K562 (cell line): ENCODE results near the gene CDC123. TPM values are rescaled to one million over a fixed set of nuclear protein-coding genes. Genes with fewer than 3 reads are reported as not detected.

Source experiments
- ATAC-seq: fragments of 200-7000 bp; cut with Tn5 transposase; 3 replicates; pipeline ENCODE4 v1.9.1; 2020; ENCODE audit warnings: moderate library complexity
- BruUV-seq: library from RNA; stranded (reverse); fragments of 400-500 nt; replicated peaks from 2 replicates; lab custom pipeline; 2021; lab: Mats Ljungman, UMichigan
- CTCF ChIA-PET: fragments of 300-600 bp; formaldehyde crosslinking; extraction: SDS; loops from one replicate; lab custom pipeline; 2021; ENCODE audit warnings: low intra/inter-chr PET ratio; lab: Yijun Ruan, JAX
- POLR2A ChIA-PET: fragments of 300-600, 350-650 bp; sonication (Branson Sonifier 250); formaldehyde crosslinking; extraction: SDS; loops from one replicate; lab custom pipeline; 2021; ENCODE audit warnings: antibody characterized with exemption, inconsistent platforms; lab: Yijun Ruan, JAX
- DNase-seq, 4 experiments: peaks; one replicate each; pipeline versions ENCODE4 v3.0.0 to v3.0.0-alpha.2; 2011 to 2018; ENCODE audit warnings: low spot score in 3 of 4, mixed read lengths in 3 of 4; ENCODE audit errors: extremely low read depth in 1 of 4
- FAIRE-seq: peaks from 2 replicates; lab custom pipeline; 2011; peaks lifted over from hg19 to GRCh38; lab: Jason Lieb, UNC
- H2AFZ ChIP-seq: 2 replicates; pipeline ENCODE4 v1.6.0; 2011; ENCODE audit warnings: low read depth, low read length, control low read depth, inconsistent platforms
- H3K27ac ChIP-seq: fragments of 200-600 bp; 3 replicates; pipeline ENCODE4 v1.8.0; 2011; ENCODE audit warnings: low read depth, mild to moderate bottlenecking, control low read depth, inconsistent platforms, low read length, moderate library complexity, mixed read lengths; ENCODE audit errors: extremely low read depth
- H3K27me3 ChIP-seq, 2 experiments: fragments of 300-600 bp in 1 of 2; 2 replicates in 1 of 2; 3 replicates in 1 of 2; pipeline versions ENCODE4 v1.6.0 to v1.8.0; 2011; ENCODE audit warnings: inconsistent platforms in 2 of 2, low read length in 2 of 2, mild to moderate bottlenecking in 1 of 2, mixed read lengths in 1 of 2, moderate library complexity in 1 of 2; ENCODE audit not compliant: control insufficient read depth in 2 of 2, insufficient read depth in 2 of 2
- H3K36me3 ChIP-seq: fragments of 300-600 bp; 3 replicates; pipeline ENCODE4 v1.8.0; 2011; ENCODE audit warnings: mild to moderate bottlenecking, low read length, inconsistent platforms; ENCODE audit not compliant: control insufficient read depth, insufficient read depth
- H3K4me1 ChIP-seq, 2 experiments: fragments of 200-600 bp in 1 of 2; replicated peaks in 1 of 2; 2 replicates in 1 of 2; 3 replicates in 1 of 2; pipeline versions ENCODE4 v1.5.1 to v1.8.0; 2011; ENCODE audit warnings: inconsistent platforms in 2 of 2, low read length in 2 of 2, mild to moderate bottlenecking in 1 of 2, mixed read lengths in 1 of 2, moderate library complexity in 1 of 2; ENCODE audit not compliant: control insufficient read depth in 2 of 2, insufficient read depth in 2 of 2
- H3K4me2 ChIP-seq: 2 replicates; pipeline ENCODE4 v1.6.1; 2011; ENCODE audit warnings: low read length, control low read depth, inconsistent platforms, mixed read lengths; ENCODE audit not compliant: insufficient read depth
- H3K4me3 ChIP-seq: fragments of 200-600 bp; sonication (generic), shearing (Covaris generic); 2 replicates; pipeline ENCODE4 v1.5.1; 2016; ENCODE audit warnings: control low read depth, inconsistent platforms
- H3K79me2 ChIP-seq: fragments of 200-600 bp; 3 replicates; pipeline ENCODE4 v1.8.0; 2011; ENCODE audit warnings: low read length, inconsistent platforms; ENCODE audit not compliant: control insufficient read depth, insufficient read depth
- H3K9ac ChIP-seq, 2 experiments: 2 replicates each; pipeline versions ENCODE4 v1.6.0 to v1.6.1; 2011; ENCODE audit warnings: low read depth in 2 of 2, low read length in 2 of 2, control low read depth in 1 of 2, inconsistent platforms in 1 of 2, mild to moderate bottlenecking in 1 of 2, mixed read lengths in 1 of 2; ENCODE audit not compliant: insufficient read depth in 1 of 2
- H3K9me1 ChIP-seq: one replicate; pipeline ENCODE4 v1.6.0; 2011; ENCODE audit warnings: inconsistent platforms, mild to moderate bottlenecking, low read length, moderate library complexity; ENCODE audit not compliant: control insufficient read depth, insufficient read depth
- H3K9me3 ChIP-seq: replicated peaks from 2 replicates; pipeline ENCODE4 v1.5.1; 2011; ENCODE audit warnings: low read depth, low read length, inconsistent platforms; ENCODE audit not compliant: control insufficient read depth, insufficient read depth
- H4K20me1 ChIP-seq: replicated peaks from 2 replicates; pipeline ENCODE4 v1.6.1; 2011; ENCODE audit warnings: low read length, inconsistent platforms, mixed read lengths; ENCODE audit not compliant: control insufficient read depth, insufficient read depth
- ARID2 ChIP-seq: fragments of 450-650 bp; IDR thresholded peaks from 2 replicates; pipeline ENCODE4 v1.6.1; 2017; ENCODE audit warnings: antibody characterized with exemption, mild to moderate bottlenecking
- ELF2 ChIP-seq: fragments of 250-450 bp; sonication (Bioruptor Pico); IDR thresholded peaks from 2 replicates; pipeline ENCODE4 v1.5.0; 2021; ENCODE audit warnings: mild to moderate bottlenecking
- ETV1 ChIP-seq: fragments of 450-650 bp; conservative IDR thresholded peaks from 2 replicates; pipeline ENCODE4 v1.6.1; 2016; ENCODE audit warnings: missing genetic modification characterization, control low read depth, low read depth, missing compliant biosample characterization
- GATAD2A ChIP-seq: fragments of 450-650 bp; IDR thresholded peaks from 2 replicates; pipeline ENCODE4 v1.6.1; 2017
- NFATC3 ChIP-seq: fragments of 450-650 bp; IDR thresholded peaks from 2 replicates; pipeline ENCODE4 v1.6.1; 2017; ENCODE audit warnings: mild to moderate bottlenecking
- POLR2G ChIP-seq: fragments of 200-400 bp; formaldehyde crosslinking; IDR thresholded peaks from 2 replicates; pipeline ENCODE4 v1.6.1; 2017; ENCODE audit warnings: low read depth, mild to moderate bottlenecking, antibody characterized with exemption, low read length, moderate library complexity
- SMARCA4 ChIP-seq: fragments of 450-650 bp; IDR thresholded peaks from 2 replicates; pipeline ENCODE4 v1.6.1; 2016
- SMARCB1 ChIP-seq: IDR thresholded peaks from 2 replicates; pipeline ENCODE4 v1.6.1; 2011; ENCODE audit warnings: improper control_type of control experiment, low read depth; ENCODE audit not compliant: insufficient read length
- THAP7 ChIP-seq: fragments of 250-450 bp; sonication (Bioruptor Pico); IDR thresholded peaks from 2 replicates; pipeline ENCODE4 v1.5.0; 2021
- TOE1 ChIP-seq, 2 experiments: fragments of 450-650 bp in 1 of 2; sonication (generic) in 1 of 2; formaldehyde crosslinking in 1 of 2; IDR thresholded peaks; 2 replicates each; pipeline versions ENCODE4 v1.7.1 to v1.8.0; 2016 to 2022; ENCODE audit warnings: borderline replicate concordance in 2 of 2, mild to moderate bottlenecking in 2 of 2, antibody characterized with exemption in 1 of 2, inconsistent platforms in 1 of 2, low read depth in 1 of 2, missing genetic modification reagents in 1 of 2, moderate library complexity in 1 of 2
- ZC3H8 ChIP-seq: fragments of 450-650 bp; IDR thresholded peaks from 2 replicates; pipeline ENCODE4 v1.6.1; 2017
- ZNF668 ChIP-seq: fragments of 250-450 bp; sonication (Bioruptor Pico); IDR thresholded peaks from 2 replicates; pipeline ENCODE4 v1.8.0; 2022; ENCODE audit warnings: mild to moderate bottlenecking, inconsistent platforms
- WGBS: fragments of 100-300 bp; shearing (Covaris generic); methylation state at CpG from one replicate; pipeline ENCODE4 v1.1.6; 2016; ENCODE audit warnings: low coverage, mixed read lengths; ENCODE audit not compliant: insufficient coverage; ENCODE audit errors: missing lambda C conversion rate; 5-methylcytosine and 5-hydroxymethylcytosine counted together
- in situ Hi-C: fragments of 300-500 bp; cut with MboI; formaldehyde crosslinking; loops from 4 replicates; pipeline ENCODE4 v1.15.0; 2018; ENCODE audit warnings: inconsistent platforms, mixed read lengths
- intact Hi-C: fragments of 100-400 bp; cut with micrococcal nuclease; formaldehyde crosslinking; loops from 2 replicates; pipeline ENCODE4 v1.14.2; 2022
- polyA plus RNA-seq, 8 experiments: library from polyadenylated mRNA; depleted of rRNA in 4 of 8; stranded (reverse) in 5 of 8; unstranded in 3 of 8; fragments of >200 nt; fragmentation: Nextera tagmentation in 2 of 8; fragmentation: Illumina TruSeq in 1 of 8; extraction: Ambion mirVana in 2 of 8; extraction: Trizol in 1 of 8; gene quantifications; 2 replicates each; pipeline versions ENCODE4 v1.2.1 to v1.2.3, GENCODE V29; 2011 to 2014; ENCODE audit warnings: inconsistent platforms in 1 of 8, missing spikeins in 1 of 8
- total RNA-seq, 7 experiments: library from RNA; depleted of rRNA in 6 of 7; stranded (reverse); fragments of >200 nt in 6 of 7; fragmentation: Illumina TruSeq in 2 of 7; extraction: Trizol in 2 of 7; gene quantifications; 2 replicates each; pipeline versions ENCODE4 v1.2.1 to v1.2.3, GENCODE V29; 2011 to 2021; ENCODE audit warnings: low replicate concordance in 1 of 7
- TF ChIP-seq, protein P1 (sequence below): fragments of 250-450 bp; sonication (Bioruptor Pico); IDR thresholded peaks from 2 replicates; pipeline ENCODE4 v1.4.0; 2020; ENCODE audit warnings: mild to moderate bottlenecking, moderate library complexity

Gene CDC123
- total and polyA plus RNA-seq, 9 of the 15 experiments (the other 6 are each of a cell fraction or from before 2014, with no cell fraction given) = 137 to 288 (median 175) TPM

DNA sequence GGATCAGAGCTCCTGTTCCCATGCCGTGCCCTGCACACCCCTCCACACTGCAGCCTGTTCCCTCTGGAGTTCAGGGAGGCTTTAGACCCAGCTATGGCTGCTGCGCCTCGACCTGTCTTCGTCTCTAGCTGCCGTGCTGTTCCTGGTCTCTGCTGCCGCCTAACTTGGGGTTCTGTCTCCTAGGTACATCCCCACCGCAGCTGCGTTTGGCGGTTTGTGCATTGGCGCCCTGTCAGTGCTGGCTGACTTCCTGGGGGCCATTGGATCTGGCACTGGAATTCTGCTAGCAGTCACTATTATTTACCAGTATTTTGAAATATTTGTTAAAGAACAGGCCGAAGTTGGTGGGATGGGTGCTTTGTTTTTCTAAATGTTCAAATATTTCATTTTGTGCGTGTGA is 31.9 kb upstream of the CDC123 start:
- CTCF ChIA-PET = no interaction called here
- no peak overlapping the region for H3K27ac ChIP-seq
- in situ Hi-C loops = no loop called here
- H3K36me3 ChIP-seq = peaks cover 51% of the 10 kb centered on the region; the same call in 2 of the 3 replicates
- H4K20me1 ChIP-seq = no peaks in the 10 kb centered on the region
- no peaks in the 10 kb centered on the region; a peak in 1 of 5 replicates for H3K4me1 ChIP-seq
- WGBS = 90% methylated on average over 12 of the region's 12 CpGs
- no peak overlapping the region for H3K4me2 ChIP-seq
- FAIRE-seq (no peak), DNase-seq (no peak), ATAC-seq (no peak)
- H3K27me3 ChIP-seq = no peaks in the 10 kb centered on the region
- H3K9me1 ChIP-seq = no peaks in the 10 kb centered on the region
- intact Hi-C loops = no loop called here
- no peaks in the 10 kb centered on the region for H3K9me3 ChIP-seq
- peak; percentile 36; the same call in 1 of the 2 replicates for TF ChIP-seq POLR2G
- no peak for TF ChIP-seq TOE1 (IDR thresholded peaks at IDR 0.05; ENCODE audit: borderline replicate concordance)
- no peak for TF ChIP-seq TOE1 (CRISPR knock-in tag; IDR thresholded peaks at IDR 0.05; ENCODE audit: borderline replicate concordance, low read depth)
- TF ChIP-seq ELF2 (CRISPR knock-in tag) = no peak
- no peak for TF ChIP-seq THAP7
- no TSS peak for BruUV-seq
- H3K9ac ChIP-seq = peak overlapping the region in 1 of 2 experiments; percentile 66; a peak in 2 of 4 replicates
- H3K79me2 ChIP-seq = no peaks in the 10 kb centered on the region
- POLR2A ChIA-PET = no interaction called here
- no peak overlapping the region for H3K4me3 ChIP-seq
- H2AFZ ChIP-seq = no peak overlapping the region

DNA sequence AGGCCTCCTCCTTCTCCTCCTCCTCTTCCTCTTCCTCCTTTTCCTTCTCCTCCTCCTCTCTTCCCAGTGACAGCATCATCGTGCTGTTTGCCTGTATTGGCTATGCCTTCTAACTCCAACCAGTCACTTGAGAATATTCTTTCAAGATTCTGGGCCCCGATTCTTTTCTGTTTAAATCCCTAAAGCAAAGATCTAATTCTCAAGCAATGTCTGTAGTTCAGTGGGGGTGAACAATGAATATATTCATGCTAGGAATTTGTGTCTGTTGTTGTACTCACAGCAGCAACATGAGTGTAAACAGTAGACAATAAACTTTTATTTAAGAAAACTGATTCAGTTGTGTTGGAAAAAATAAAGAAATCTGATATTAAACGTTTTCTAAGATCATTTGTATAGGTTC is 31.0 kb upstream of the CDC123 start:
- 49% methylated on average over 3 of the region's 3 CpGs for WGBS
- POLR2A ChIA-PET = no interaction called here
- no peaks in the 10 kb centered on the region for H3K9me1 ChIP-seq
- ATAC-seq = no peak
- FAIRE-seq = no peak
- no peak overlapping the region for H3K27ac ChIP-seq
- no peaks in the 10 kb centered on the region; a peak in 1 of 5 replicates for H3K4me1 ChIP-seq
- TSS peak; percentile 18 for BruUV-seq
- TF ChIP-seq, protein P1, sequence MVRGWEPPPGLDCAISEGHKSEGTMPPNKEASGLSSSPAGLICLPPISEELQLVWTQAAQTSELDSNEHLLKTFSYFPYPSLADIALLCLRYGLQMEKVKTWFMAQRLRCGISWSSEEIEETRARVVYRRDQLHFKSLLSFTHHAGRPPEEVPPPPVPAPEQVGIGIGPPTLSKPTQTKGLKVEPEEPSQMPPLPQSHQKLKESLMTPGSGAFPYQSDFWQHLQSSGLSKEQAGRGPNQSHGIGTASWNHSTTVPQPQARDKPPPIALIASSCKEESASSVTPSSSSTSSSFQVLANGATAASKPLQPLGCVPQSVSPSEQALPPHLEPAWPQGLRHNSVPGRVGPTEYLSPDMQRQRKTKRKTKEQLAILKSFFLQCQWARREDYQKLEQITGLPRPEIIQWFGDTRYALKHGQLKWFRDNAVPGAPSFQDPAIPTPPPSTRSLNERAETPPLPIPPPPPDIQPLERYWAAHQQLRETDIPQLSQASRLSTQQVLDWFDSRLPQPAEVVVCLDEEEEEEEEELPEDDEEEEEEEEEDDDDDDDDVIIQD (CRISPR knock-in tag) = no peak
- no peak for TF ChIP-seq GATAD2A
- TF ChIP-seq ARID2 = no peak
- TF ChIP-seq SMARCA4 = no peak
- TF ChIP-seq NFATC3 = no peak
- no peak for TF ChIP-seq ZNF668 (CRISPR knock-in tag)
- TF ChIP-seq ZC3H8 = no peak
- no peak for TF ChIP-seq ETV1 (tag)
- TF ChIP-seq SMARCB1 = no peak
- CTCF ChIA-PET = no interaction called here
- no peak overlapping the region for H3K4me3 ChIP-seq
- no peak overlapping the region for H2AFZ ChIP-seq
- H3K9ac ChIP-seq = no peak overlapping the region
- no peaks in the 10 kb centered on the region for H3K9me3 ChIP-seq
- H3K27me3 ChIP-seq = no peaks in the 10 kb centered on the region
- no peak for DNase-seq
- H3K4me2 ChIP-seq = no peak overlapping the region
- in situ Hi-C loops (no loop called here), intact Hi-C loops (no loop called here)
- H3K79me2 ChIP-seq = no peaks in the 10 kb centered on the region
- no peaks in the 10 kb centered on the region for H4K20me1 ChIP-seq
- peaks cover 61% of the 10 kb centered on the region for H3K36me3 ChIP-seq
